Stimulated activated CD4-positive, alpha-beta T cell treated with anti-CD3 and anti-CD28 coated beads, Interleukin-2, amount 100 ng/mL, for 24 hours (primary cell): ENCODE measurements around the gene HES5.

Experiments
- DNase-seq, 2 donors: peaks; one replicate each; pipeline ENCODE4 v3.0.0-alpha.2; 2020

Gene HES5

GRCh38 chr1:2513939-2514652 lies 16.0 kb downstream of the HES5 start:
- no peak for DNase-seq

DNA sequence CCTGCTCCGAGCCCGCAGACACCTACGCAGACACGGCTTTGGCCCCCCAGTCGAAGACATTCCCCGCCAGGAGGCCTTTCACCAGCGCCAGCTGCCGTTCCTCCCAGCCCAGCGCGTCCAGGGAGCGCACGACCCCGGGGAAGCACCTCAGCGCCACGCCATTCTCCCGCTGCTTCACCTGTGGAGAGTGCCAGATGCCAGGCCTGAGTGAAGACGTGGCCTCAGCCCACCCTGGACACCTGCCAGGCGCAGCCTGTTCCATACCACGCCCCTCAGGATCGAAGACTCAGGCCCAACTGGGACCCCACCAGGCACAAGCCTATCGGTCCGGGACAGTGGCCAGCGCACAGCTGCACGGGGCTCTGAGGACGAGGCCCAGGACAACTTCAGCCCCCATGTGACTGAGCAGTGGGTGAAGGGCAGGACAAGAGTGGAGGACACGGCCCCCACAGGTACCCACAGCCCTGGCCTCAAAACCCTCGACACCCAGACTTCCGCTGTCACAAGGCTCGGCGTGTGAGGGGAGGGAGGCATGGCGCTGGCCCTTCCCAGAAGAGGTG lies 17.1 kb downstream of the HES5 start:
- no peak for DNase-seq

DNA sequence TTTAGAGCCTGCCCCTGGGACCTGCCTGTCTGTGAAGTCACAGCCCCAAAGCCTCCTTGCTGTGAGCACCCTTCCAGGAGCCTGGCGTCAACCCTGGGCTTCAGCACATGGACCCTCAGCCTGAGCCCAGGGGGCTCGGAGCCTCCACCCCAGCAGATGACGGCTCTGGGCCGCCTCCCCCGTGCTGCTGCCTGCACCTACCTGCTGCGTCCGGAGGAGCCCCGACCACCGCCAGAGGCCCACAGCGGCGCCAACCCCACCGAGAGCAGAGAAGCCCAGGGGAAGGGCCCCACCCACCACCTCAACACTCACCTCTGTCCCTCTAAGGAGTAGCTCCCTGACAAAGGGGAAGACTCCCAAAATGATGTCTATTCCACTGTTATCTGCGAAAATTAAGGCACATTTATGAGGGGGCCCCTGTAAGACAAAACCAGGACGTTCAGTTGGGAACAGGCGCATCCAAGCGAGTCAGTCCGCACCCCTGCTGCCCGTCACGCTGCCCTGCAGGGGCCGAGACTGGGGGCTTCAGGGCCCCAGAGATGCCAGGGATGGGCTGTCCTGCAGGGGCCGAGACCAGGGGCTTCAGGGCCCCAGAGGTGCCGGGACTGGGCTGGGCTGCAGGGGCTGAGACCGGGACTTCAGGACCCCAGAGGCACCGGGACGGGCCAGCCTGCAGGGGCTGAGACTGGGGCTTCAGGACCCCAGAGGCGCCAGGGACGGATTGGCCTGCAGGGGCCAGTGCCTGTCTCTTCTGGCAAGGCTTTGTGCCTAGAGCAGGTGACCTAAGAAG lies 19.5 kb downstream of the HES5 start:
- DNase-seq: no peak

- DNase-seq: no peak
These were observed 20.5 kb downstream of the HES5 start for GRCh38 chr1:2509589-2509988.

DNA sequence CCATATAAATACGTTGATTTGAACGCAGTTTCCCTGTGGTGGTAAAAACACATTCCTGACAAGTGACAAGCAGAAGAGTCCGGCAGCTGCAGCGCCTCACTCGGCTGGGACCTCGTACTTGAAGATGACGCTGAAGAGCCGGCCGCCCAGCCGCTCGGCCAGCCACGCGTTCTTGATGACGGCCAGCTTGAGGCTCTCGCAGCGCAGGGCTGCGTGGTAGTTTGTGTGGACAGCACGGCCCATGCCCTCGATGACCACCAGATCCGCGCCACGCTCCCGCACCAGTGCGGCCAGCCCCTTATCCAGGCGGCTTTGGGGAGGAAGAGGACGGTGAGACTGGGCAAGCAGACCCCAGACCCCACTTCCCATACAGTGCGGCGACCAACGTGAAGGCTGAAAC lies 21.3 kb downstream of the HES5 start:
- DNase-seq: no peak

- DNase-seq: no peak
These were observed 21.9 kb downstream of the HES5 start for GRCh38 chr1:2508180-2508579.

DNA sequence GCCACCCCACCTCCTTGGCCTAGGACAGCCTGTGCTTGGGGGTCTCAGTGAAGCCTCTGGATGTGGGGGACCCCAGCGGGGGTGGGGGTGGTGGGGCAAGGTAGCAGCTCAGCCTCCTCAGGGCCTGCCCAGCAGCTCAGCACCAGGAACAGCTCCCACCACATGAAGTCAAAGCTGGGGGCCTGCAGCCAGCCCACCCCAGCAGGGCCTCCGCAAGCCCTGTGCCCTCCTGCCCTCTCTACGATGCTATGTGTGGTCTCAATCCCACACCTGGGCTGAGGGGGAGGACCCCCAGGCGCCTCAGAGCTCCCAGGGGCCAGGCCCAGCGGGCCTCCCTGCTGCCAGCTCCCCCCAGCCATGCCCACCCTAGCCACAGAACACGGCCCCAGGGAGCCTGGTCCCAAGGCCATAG lies 22.3 kb downstream of the HES5 start:
- no peak for DNase-seq

- DNase-seq: no peak
These were observed 23.0 kb downstream of the HES5 start for GRCh38 chr1:2506901-2507565.

- no peak for DNase-seq
These were observed 23.8 kb downstream of the HES5 start for GRCh38 chr1:2506007-2506860.

DNA sequence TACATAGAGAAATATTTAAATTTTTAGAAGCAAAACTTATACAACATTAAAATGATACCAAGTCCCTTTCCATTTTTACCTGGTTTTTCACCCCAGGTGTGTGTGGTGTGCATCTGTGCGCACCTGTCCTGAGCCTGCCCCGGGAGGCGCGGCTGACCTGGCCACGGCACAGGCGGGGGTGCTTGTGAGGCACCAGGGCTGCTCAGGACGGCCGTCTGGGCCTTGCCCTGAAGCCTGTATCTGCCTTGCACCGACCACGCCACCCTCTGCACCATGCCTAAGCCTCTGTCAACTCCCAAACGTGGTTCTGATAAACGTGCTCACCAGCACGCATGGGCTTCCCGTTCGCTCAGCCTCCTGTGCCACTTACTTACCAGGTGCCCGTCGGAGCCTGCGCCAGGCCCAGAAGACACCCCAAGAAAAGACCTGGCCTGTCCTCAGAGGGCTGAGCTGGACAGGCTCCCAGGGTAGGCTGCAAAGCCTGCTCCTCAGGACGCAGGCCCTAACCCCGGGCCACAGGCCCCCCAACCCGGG lies 24.5 kb downstream of the HES5 start:
- DNase-seq: no peak

GRCh38 chr1:2504949-2505272 lies 25.2 kb downstream of the HES5 start:
- no peak for DNase-seq

- DNase-seq: no peak
These were observed 25.7 kb downstream of the HES5 start for GRCh38 chr1:2504225-2504948.

DNA sequence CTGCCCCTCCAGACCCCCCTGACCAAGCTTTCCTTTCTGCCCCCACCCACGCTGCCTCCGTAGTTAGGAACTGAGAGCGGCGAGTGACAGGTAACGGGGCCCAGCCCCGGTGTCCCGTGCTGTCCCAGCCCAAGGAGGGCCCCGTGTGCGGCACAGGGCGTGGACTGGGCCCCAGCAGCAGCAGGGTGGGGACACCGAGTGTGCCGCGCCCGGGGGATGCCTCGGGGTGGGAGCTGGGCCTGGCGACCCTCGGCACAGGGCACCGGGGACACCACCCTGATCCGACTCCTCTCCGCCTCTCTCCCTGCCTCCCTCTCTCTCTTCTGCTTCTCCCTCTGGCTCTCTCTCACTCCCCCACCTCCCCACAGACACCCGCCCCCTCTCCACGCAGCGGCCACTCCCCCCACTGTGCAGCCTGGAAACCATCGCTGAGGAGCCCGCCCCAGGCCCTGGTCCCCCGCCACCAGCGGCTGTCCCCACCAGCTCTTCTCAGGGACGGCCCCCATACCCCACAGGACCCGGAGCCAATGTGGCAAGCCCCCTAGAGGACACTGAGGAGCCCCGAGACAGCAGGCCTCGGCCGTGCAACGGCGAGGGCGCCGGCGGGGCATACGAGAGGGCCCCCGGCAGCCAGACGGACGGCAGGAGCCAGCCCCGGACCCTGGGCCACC lies 26.4 kb downstream of the HES5 start:
- DNase-seq: no peak

GRCh38 chr1:2502661-2503553 lies 27.2 kb downstream of the HES5 start:
- no peak for DNase-seq

DNA sequence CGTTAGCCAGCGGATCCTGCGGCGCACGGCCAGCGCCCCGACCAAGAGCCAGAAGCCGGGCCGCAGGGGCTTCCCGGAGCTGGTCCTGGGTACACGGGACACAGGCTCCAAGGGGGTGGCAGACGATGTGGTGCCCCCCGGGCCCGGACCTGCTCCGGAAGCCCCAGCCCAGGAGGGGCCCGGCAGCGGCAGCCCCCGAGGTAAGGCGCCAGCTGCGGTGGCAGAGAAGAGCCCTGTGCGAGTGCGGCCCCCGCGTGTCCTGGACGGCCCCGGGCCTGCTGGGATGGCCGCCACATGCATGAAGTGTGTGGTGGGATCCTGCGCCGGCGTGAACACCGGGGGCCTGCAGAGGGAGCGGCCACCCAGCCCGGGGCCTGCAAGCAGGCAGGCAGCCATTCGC lies 27.9 kb downstream of the HES5 start:
- no peak for DNase-seq

- DNase-seq: no peak
These were observed 28.3 kb downstream of the HES5 start for GRCh38 chr1:2501820-2502119.

DNA sequence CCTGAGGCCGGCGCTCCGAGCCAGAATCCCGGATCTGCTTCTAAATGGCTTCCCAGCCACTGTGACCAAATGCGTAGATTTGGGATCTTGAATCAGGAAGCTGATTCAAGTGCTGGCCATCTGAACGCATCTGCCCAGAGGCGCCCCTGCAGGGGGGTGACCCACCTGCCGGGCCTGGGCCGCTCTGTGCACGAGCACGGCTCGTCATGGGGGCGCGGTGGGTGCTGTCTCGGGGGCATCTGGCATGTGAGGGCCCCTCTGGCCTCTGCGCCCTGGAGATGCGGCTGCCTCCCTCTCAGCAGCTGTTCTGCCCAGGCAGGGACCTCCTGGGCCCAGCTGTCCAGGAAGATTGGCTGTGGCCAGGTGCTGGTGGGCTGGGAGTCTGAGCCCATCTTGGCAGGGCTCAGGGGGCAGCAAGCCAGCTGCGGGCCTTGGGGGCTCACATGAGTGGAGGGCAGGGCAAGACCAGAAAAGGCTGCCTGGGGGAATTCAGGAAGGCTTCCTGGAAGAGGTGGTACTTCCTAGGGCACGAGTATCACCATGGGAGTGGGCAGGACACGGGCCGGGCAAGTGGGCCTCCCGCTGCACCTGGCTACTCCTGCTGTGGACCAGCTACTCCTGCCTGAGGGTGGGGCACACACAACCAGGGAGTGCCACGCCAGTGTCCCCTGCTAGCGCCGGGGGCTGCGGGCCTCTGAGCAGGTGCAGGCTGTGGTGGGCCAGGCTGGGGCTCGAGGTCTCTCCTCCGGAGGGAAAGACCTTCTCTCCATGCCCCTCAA lies 28.8 kb downstream of the HES5 start:
- no peak for DNase-seq

GRCh38 chr1:2499986-2500596 lies 30.0 kb downstream of the HES5 start:
- no peak for DNase-seq

GRCh38 chr1:2499260-2499659 lies 30.8 kb downstream of the HES5 start:
- no peak for DNase-seq
